Muscle layer of duodenum (tissue), 2 donors: ENCODE data around the gene INPP5D.
"Not testable (repeated sequence)": the region's sequence is repeated elsewhere in the genome, so short reads cannot be mapped to it uniquely, and the experiment has no call there.

Source experiments
- H3K27ac ChIP-seq: one replicate; pipeline ENCODE4 v1.7.0; 2013; ENCODE audit warnings: mild to moderate bottlenecking, low read length
- H3K27me3 ChIP-seq: one replicate; pipeline ENCODE4 v1.7.0; 2013; ENCODE audit warnings: low read depth, mild to moderate bottlenecking, control low read depth, low read length
- H3K36me3 ChIP-seq, 2 donors: one replicate each; pipeline ENCODE4 v1.7.0; 2013; ENCODE audit warnings: low read length in 2 of 2, control low read depth in 1 of 2, mild to moderate bottlenecking in 1 of 2; ENCODE audit not compliant: insufficient read depth in 2 of 2, control insufficient read depth in 1 of 2
- H3K4me1 ChIP-seq, 2 donors: one replicate each; pipeline ENCODE4 v1.7.0; 2013; ENCODE audit warnings: low read length in 2 of 2, mild to moderate bottlenecking in 2 of 2, control low read depth in 1 of 2, moderate library complexity in 1 of 2; ENCODE audit not compliant: insufficient read depth in 2 of 2, control insufficient read depth in 1 of 2
- H3K4me3 ChIP-seq, 2 donors: one replicate each; pipeline ENCODE4 v1.7.0; 2013; ENCODE audit warnings: low read length in 2 of 2, low read depth in 1 of 2, mild to moderate bottlenecking in 1 of 2
- H3K9me3 ChIP-seq, 2 donors: one replicate each; pipeline ENCODE4 v1.7.0; 2013; ENCODE audit warnings: low read length in 2 of 2, control low read depth in 1 of 2, mild to moderate bottlenecking in 1 of 2; ENCODE audit not compliant: control insufficient read depth in 1 of 2
- donor health status: healthy.

The INPP5D gene

DNA sequence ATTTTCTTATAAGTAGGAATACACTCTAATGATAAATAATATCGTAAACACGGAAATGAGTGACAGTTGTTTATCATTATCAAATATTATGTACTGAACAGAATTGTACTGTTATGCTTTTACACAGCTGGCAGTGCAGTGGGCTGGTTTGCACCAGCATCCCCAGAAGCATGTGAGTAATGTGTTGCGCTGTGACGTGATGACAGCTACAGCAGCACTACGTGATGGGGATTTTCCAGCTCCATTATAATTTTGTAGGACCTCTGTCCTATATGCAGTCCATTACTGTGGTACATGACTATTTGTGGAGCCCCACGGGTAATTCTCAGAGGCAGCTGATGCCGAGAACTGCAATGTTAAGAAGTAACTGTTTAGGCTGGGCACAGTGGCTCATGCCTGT lies 114.0 kb downstream of the INPP5D start:
- H3K36me3 ChIP-seq = peaks cover 0 to 5% of the 10 kb centered on the region in 2 donors
- H3K4me3 ChIP-seq = no peak overlapping the region
- H3K27me3 ChIP-seq = no peaks in the 10 kb centered on the region
- H3K9me3 ChIP-seq = no peaks in the 10 kb centered on the region
- H3K27ac ChIP-seq = no peak overlapping the region
- no peaks in the 10 kb centered on the region for H3K4me1 ChIP-seq

DNA sequence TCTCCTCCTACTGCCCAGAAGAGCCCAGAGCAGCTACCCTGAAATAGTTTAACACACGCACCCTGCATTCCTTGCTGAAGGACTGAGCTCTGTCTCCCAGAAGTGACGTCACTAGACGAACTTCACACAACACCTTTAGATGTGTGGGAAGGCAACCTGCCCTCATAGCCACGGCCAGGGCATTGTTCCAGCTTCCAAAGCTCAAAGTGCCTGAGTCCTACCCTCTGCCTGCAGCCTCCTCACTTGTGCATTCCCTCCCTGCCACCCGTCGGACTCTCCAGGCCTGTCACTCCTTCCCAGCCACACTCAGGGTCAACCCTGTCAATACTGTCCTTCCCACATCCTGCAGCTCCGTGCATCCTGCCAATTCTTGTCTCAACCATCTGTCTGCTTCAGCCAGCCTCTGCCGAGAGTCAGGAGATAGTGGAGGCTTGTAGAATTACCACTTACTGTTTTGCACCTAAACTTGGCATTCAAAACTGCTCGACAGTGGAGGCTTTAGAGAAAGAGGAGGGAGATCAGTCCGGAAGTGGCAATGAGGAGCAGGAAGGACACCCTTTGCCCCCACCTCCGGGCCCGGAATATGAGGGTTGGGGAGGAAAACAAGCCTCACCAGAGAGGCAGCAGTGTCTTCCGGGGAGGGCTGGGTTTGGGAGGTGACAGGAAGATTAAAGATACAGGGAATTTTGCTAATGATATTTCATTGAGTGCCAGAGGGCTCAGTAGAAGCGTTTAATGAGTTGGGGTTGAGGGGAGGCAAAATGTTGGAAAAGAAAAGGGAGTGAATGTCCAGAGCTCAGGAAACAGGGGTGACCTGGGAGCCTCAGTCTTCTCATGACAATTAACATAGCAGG lies 119.1 kb downstream of the INPP5D start:
- peaks cover 0 to 11% of the 10 kb centered on the region in 2 donors for H3K36me3 ChIP-seq
- peaks cover 0 to 4% of the 10 kb centered on the region in 2 donors for H3K9me3 ChIP-seq
- H3K27ac ChIP-seq = no peak overlapping the region
- H3K27me3 ChIP-seq = no peaks in the 10 kb centered on the region
- H3K4me1 ChIP-seq = no peaks in the 10 kb centered on the region
- H3K4me3 ChIP-seq = no peak overlapping the region

DNA sequence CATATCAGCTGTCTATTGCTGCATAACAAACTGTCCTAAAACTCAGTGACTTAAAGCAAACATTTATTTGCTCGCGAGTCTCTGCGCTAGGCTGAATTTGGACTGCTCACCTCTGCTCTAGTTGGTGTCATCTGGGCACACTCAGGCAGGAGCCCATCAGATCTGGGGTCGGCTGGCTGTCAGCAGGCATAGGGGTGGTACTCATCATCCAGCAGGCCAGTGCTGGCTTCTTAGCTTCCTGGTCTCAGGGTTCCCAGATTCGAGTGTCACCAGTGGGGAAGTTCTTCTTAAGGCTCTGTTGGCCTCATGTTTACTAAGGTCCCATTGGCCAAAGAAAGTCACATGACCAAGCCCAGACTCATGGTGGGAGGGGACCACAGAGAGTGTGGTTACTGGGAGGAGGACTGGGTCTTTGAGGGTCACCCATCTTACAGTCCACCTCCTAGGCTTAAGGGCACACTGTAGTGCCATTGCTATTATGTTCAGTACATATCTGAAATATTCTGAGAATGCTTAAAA lies 119.8 kb downstream of the INPP5D start:
- H3K27me3 ChIP-seq = no peaks in the 10 kb centered on the region
- no peak overlapping the region for H3K27ac ChIP-seq

DNA sequence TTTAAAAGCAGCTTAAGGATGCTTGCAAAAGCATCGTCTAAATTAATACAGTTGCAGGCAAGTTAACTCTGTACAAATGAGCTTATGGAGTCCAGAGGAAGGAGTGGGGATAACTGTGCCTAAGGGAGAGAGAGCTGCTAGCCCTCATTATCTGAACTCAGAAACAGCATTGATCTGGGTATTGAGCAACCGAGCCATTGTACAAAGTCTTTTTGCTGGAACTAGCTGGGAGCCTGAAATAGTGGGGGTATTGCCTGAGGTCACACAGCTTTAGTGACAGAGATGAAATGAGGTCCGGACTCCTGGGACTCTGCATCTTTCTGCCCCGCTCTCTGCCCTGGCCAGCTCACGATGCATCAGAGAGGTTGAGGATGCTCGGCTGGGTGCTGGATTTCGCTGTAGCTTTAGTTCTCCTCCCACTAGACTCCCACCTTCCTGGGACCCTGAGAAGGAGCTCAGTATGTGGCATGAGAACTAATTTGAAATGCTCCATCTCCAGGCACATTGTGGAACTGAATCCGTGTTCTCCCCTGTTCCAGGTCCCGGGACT lies 123.8 kb downstream of the INPP5D start:
- Histone ChIP-seq H3K27ac (no peak overlapping the region), H3K4me3 (no peak overlapping the region), H3K9me3 (peaks cover 0 to 4% of the 10 kb centered on the region in 2 donors), H3K4me1 (no peaks in the 10 kb centered on the region), H3K27me3 (no peaks in the 10 kb centered on the region), H3K36me3 (peaks cover 0 to 19% of the 10 kb centered on the region in 2 donors)

More for the DNA sequence above, 119.8 kb downstream of the INPP5D start:
- no peaks in the 10 kb centered on the region for H3K4me1 ChIP-seq
- H3K4me3 ChIP-seq = no peak overlapping the region
- H3K9me3 ChIP-seq = peaks cover 0 to 4% of the 10 kb centered on the region in 2 donors
- peaks cover 0 to 11% of the 10 kb centered on the region in 2 donors for H3K36me3 ChIP-seq

DNA sequence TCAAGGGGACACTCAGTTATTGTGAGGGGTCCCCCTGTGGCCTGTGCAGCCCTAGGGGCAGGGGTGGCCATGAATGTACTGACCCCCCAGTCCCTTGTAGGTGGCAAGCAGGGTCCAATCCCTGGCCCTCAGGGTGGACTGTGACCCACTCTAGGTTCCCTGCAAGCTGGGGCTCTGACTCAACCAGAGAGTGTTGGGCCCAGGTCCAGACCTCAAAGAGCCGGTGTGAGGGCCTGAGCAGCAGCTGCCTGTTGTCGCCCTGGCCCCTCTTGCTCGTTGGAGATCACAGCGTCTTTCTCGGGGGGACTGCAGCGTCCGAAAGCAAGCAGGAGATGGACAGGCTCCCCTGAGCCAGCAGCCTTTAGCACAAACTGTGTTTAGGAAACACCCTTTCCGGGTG lies 124.5 kb downstream of the INPP5D start:
- Histone ChIP-seq H3K4me3 (no peak overlapping the region), H3K27me3 (no peaks in the 10 kb centered on the region), H3K36me3 (peaks cover 0 to 19% of the 10 kb centered on the region in 2 donors), H3K4me1 (no peaks in the 10 kb centered on the region), H3K9me3 (peaks cover 0 to 2% of the 10 kb centered on the region in 2 donors), H3K27ac (no peak overlapping the region)

DNA sequence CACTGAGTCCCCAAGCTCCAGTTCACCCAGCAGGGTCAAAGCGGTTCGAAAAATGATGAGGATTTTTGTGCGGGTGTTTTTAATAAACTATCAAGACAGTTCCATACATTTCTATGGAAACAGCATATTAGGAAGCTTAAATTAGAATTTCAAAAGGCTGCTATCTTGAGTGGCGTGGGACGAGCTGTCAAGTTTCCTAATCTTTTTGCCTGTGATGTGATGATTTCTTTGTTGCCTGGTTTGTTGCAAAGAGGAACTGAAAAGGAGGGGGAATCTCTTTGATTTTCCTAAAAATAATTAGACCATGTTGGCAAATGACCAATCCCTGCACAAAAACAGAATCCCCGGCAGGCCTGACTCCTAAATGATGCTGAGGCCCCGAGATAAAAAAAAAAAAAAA lies 125.2 kb downstream of the INPP5D start:
- H3K36me3 ChIP-seq = peaks cover 0 to 19% of the 10 kb centered on the region in 2 donors
- no peaks in the 10 kb centered on the region for H3K27me3 ChIP-seq
- H3K27ac ChIP-seq = no peak overlapping the region
- no peaks in the 10 kb centered on the region for H3K4me1 ChIP-seq
- no peaks in the 10 kb centered on the region for H3K9me3 ChIP-seq
- no peak overlapping the region for H3K4me3 ChIP-seq

DNA sequence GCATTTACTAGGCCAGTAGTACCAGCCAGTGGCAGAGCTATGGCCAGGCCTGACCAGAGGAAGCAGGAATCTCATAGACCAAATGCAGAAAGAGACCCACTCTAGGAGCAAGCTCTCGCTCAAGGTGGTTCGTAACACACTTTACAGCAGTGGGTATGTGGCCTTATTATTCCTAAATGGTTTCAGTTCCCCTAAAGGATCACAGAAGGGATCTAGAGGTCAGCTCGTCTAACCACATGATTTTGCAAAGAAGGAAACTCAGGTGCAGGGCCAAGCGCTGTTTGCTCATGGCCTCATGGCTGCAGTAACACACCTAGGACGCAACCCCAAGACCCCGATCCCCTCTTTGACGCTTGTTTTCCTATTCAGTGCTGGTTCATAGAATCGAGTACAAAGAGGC lies 125.8 kb downstream of the INPP5D start:
- peaks cover 0 to 19% of the 10 kb centered on the region in 2 donors for H3K36me3 ChIP-seq
- no peak overlapping the region for H3K27ac ChIP-seq
- H3K4me3 ChIP-seq = no peak overlapping the region
- no peaks in the 10 kb centered on the region for H3K9me3 ChIP-seq
- H3K27me3 ChIP-seq = no peaks in the 10 kb centered on the region
- H3K4me1 ChIP-seq = no peaks in the 10 kb centered on the region

DNA sequence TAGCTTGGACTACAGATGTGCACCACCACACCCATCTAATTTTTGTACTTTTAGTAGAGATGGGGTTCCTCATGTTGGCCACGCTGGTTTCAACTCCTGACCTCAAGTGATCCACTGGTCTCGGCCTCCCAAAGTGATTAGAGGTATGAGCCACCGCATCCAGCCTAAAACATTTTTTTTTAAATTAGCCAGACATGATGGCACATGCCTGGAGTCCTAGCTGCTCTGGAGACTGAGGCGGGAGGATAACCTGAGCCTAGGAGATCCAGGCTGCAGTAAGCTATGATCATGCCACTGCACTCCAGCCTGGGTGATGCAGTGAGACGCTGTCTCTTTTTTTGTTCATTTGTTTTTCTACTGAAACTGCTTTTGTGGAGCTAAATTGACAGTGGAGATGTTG lies 126.7 kb downstream of the INPP5D start:
- Histone ChIP-seq H3K9me3 (no peaks in the 10 kb centered on the region), H3K27me3 (no peaks in the 10 kb centered on the region), H3K4me1 (no peaks in the 10 kb centered on the region), H3K36me3 (peaks cover 0 to 19% of the 10 kb centered on the region in 2 donors), H3K4me3 (no peak overlapping the region), H3K27ac (no peak overlapping the region)

DNA sequence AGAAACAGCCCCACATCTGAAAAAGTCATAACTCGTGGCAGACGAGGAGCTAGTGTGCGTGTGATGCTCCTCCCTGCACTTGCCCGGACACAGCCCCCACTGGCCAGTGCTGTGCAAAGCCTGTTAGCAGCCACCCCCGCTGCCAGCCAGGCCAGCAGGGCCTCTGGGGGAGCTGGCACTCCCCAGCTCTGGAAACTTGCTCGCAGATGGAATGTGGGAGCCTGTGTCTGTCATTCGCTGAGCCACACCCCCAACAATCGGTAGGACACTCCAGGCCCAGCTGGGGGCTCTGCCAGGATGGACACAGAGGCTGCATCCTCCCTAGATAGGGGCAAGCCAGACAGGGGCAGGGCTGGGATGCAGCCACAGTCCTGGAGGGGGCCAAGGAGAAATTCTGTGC lies 128.9 kb downstream of the INPP5D start:
- Histone ChIP-seq H3K27me3 (no peaks in the 10 kb centered on the region), H3K27ac (no peak overlapping the region), H3K36me3 (peaks cover 0 to 10% of the 10 kb centered on the region in 2 donors), H3K4me3 (no peak overlapping the region), H3K4me1 (no peaks in the 10 kb centered on the region), H3K9me3 (no peaks in the 10 kb centered on the region)

DNA sequence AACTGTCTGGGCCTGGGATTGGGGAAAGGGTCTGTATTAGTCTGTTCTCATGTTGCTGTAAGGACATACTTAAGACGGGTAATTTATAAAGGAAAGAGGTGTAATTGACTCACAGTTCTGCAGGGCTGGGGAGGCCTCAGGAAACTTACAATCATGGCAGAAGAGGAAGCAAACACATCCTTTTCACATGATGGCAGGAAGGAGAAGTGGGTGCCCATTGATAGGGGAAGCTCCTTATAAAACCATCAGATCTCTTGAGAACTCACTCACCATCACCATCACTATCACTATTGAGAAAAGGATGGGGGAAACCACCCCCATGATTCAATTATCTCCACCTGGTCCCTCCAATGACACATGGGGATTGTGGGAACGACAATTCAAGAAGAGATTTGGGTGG lies 130.9 kb downstream of the INPP5D start:
- H3K4me1 ChIP-seq, H3K27me3 ChIP-seq, H3K4me3 ChIP-seq, H3K27ac ChIP-seq, H3K9me3 ChIP-seq, H3K36me3 ChIP-seq: not testable (repeated sequence)

DNA sequence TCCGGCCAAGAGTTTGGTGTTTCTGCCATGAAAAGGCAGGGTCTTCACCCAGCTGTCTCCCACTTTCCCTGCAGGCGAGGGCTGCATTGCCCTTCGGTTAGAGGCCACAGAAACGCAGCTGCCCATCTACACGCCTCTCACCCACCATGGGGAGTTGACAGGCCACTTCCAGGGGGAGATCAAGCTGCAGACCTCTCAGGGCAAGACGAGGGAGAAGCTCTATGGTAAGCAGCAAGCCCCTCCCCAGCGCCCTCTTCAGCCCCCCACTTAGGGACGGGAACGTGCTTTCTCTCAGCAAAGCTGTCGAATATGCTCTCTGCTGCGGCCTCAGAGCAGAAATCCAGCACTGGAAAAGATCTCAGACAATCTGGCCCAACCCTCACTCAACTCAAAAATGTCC lies 133.6 kb downstream of the INPP5D start:
- Histone ChIP-seq H3K9me3 (no peaks in the 10 kb centered on the region), H3K27ac (no peak overlapping the region), H3K4me3 (no peak overlapping the region), H3K36me3 (no peaks in the 10 kb centered on the region), H3K4me1 (no peaks in the 10 kb centered on the region), H3K27me3 (no peaks in the 10 kb centered on the region)
